Activated CD8-positive, alpha-beta T cell treated with anti-CD3 and anti-CD28 coated beads for 36 hours (primary cell): ENCODE data around the gene ANKRD22. TPM values are rescaled to one million over a fixed set of nuclear protein-coding genes. Genes with fewer than 3 reads are reported as not detected.

Experiments
- ATAC-seq: fragments of 200-7000 bp; cut with Tn5 transposase; one replicate; pipeline ENCODE4 v1.10.0; 2021; ENCODE audit warnings: mild to moderate bottlenecking, moderate library complexity
- CTCF ChIA-PET: fragments of 350-600 bp; sonication (Branson Sonifier 250); formaldehyde crosslinking; loops from one replicate; lab custom pipeline; 2021; ENCODE audit warnings: antibody characterized with exemption; lab: Charles Lee
- POLR2A ChIA-PET: fragments of 350-600 bp; sonication (Branson Sonifier 250); formaldehyde crosslinking; loops from one replicate; lab custom pipeline; 2021; ENCODE audit warnings: antibody characterized with exemption; lab: Charles Lee
- DNase-seq: peaks from one replicate; pipeline ENCODE4 v3.0.0-alpha.2; 2020
- H3K27ac Mint-ChIP-seq: one replicate; pipeline ENCODE4 v1.8.0; 2021; ENCODE audit warnings: mild to moderate bottlenecking, mixed read lengths
- H3K27me3 Mint-ChIP-seq: one replicate; pipeline ENCODE4 v1.8.0; 2021; ENCODE audit warnings: mixed read lengths
- H3K36me3 Mint-ChIP-seq: one replicate; pipeline ENCODE4 v1.8.0; 2021; ENCODE audit warnings: low read depth, mixed read lengths
- H3K4me1 Mint-ChIP-seq: one replicate; pipeline ENCODE4 v1.8.0; 2021; ENCODE audit warnings: low read depth, mixed read lengths
- H3K4me3 Mint-ChIP-seq: one replicate; pipeline ENCODE4 v1.8.0; 2021; ENCODE audit warnings: mild to moderate bottlenecking, moderate library complexity, mixed read lengths
- H3K9me3 Mint-ChIP-seq: one replicate; pipeline ENCODE4 v1.8.0; 2021; ENCODE audit warnings: mixed read lengths
- intact Hi-C: fragments of 100-400 bp; cut with micrococcal nuclease; formaldehyde crosslinking; loops from one replicate; pipeline ENCODE4 v1.10.0; 2022
- total RNA-seq, 2 experiments: library from RNA; stranded (reverse); gene quantifications; one replicate each; pipeline ENCODE4 v1.2.3, GENCODE V29; 2021
- TF ChIP-seq, protein P1 (sequence below): fragments of 200-600 bp; IDR thresholded peaks from one replicate; pipeline ENCODE4 v1.8.0; 2022; ENCODE audit warnings: antibody characterized with exemption, mild to moderate bottlenecking

ANKRD22 gene
- total RNA-seq, 2 experiments from 2014 or later, result not detected

DNA sequence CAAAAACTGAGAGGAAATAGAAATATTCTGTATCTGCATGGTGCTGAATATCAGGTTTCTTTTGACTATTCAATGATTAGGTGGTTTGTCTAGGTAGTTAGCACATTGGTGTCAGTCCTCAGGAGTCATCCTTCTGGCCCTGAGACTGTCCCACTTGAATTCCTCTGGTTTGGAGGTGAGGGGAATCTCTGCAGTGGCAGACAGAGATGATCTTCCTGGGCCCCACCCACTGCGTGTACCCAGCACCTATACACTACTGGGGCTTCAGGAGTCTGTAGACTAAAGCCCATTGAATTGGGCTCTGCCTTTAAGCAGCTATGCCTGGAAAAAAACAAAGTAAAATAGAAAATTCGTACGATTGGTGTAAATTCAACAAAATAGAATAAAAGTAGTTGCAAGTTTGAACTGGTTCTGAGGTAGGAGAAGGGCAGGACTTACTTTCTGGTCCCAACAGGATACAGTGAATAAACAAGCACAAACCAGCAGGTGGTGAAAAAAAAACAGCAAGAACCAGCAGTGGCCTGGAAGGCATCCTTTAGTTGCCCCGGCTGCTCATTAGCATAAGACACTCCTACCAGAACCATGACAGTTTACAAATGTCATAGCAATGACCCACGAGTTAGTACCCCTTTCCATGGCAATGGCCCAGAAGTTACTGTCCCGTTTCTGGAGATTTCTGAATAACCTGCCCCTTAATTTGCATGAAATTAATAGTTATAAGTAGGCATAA is 47.4 kb downstream of the ANKRD22 start:
- Mint-ChIP-seq H3K4me1 (peaks cover 13% of the 10 kb centered on the region), H3K36me3 (no peaks in the 10 kb centered on the region), H3K9me3 (no peaks in the 10 kb centered on the region), H3K27ac (no peak overlapping the region), H3K4me3 (no peak overlapping the region), H3K27me3 (peaks cover 3% of the 10 kb centered on the region)
- no peak for ATAC-seq
- TF ChIP-seq, protein P1, sequence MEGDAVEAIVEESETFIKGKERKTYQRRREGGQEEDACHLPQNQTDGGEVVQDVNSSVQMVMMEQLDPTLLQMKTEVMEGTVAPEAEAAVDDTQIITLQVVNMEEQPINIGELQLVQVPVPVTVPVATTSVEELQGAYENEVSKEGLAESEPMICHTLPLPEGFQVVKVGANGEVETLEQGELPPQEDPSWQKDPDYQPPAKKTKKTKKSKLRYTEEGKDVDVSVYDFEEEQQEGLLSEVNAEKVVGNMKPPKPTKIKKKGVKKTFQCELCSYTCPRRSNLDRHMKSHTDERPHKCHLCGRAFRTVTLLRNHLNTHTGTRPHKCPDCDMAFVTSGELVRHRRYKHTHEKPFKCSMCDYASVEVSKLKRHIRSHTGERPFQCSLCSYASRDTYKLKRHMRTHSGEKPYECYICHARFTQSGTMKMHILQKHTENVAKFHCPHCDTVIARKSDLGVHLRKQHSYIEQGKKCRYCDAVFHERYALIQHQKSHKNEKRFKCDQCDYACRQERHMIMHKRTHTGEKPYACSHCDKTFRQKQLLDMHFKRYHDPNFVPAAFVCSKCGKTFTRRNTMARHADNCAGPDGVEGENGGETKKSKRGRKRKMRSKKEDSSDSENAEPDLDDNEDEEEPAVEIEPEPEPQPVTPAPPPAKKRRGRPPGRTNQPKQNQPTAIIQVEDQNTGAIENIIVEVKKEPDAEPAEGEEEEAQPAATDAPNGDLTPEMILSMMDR, result no peak
- DNase-seq, result no peak
- intact Hi-C loops, result loop anchor here (5.0 kb wide), 1 partner anchor 422 kb away; no protein-coding TSS in a partner anchor
- ChIA-PET POLR2A (interaction anchor here (0.7 kb wide), 1 partner anchor 12 kb away, joined by 3 read pairs; no protein-coding TSS in a partner anchor), CTCF (interaction anchor here (1.2 to 1.8 kb wide), 2 partner anchors 76 to 238 kb away, joined by 3 to 5 read pairs; no protein-coding TSS in a partner anchor)

DNA sequence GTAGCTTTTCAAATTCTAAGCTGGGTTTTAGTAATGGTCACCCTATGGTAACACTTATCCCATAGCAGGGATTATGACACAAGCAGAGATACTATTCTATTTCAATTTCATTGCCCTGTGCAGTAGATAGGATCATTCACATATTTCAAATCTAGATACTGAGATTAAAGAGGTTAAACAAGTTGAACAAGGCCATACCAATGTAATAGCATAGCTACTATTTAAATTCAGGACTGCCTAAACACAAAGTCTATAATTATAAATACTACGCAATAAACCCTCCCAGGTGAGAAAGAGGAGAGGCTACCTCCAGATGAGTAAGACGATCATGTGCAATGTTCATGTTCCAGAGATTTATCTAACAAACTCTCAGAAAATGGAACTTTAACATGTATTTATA is 48.0 kb downstream of the ANKRD22 start:
- CTCF ChIA-PET, result interaction anchor here (1.8 kb wide), 1 partner anchor 75 kb away, joined by 5 read pairs; no protein-coding TSS in a partner anchor
- no peak for ATAC-seq

DNA sequence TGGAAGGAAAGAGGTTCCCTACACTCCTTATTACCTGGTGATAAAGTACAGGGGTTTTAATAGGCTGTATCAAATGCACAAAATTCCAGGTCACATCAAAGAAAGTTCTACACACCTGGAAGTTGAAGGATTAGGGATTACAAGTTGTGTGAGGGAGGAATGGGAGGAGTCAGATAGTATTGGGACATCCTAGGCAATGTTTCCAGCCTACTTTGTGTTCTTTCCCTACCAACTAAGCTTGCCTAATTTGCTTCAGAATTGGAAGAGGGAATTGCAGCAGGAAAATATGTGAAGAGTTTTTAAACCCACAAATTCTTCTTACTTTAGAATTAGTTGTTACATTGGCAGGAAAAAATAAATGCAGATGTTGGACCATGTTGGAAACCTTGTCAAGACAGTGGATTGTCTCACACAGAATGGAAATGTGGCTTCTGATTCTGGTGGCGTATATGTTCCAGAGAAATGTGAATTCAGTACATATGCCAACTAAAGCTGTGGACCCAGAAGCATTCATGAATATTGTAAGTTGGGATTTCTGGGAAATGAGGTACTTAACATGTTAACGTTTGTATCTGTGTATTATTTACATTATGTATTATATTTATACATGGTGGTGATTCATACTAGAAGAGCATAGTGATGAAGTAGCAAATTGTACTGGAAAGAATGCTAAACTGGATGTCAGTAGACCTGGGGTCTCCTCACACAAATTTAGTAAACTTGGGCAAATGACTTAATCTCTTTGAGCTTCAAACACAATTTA is 48.9 kb downstream of the ANKRD22 start, which contains the start of gene LIPM:
Gene LIPM, plus strand, starts transcription at position 208 of the 763 bp plus-strand sequence. Its CDS starts 167 bp downstream, at position 375.
- CTCF ChIA-PET, result interaction anchor here (1.8 kb wide), 1 partner anchor 74 kb away, joined by 5 read pairs; no protein-coding TSS in a partner anchor

More for the DNA sequence above, 48.0 kb downstream of the ANKRD22 start:
- H3K4me3 Mint-ChIP-seq, result no peak overlapping the region
- intact Hi-C loops, result loop anchor here (5.0 kb wide), 1 partner anchor 421 kb away; no protein-coding TSS in a partner anchor
- H3K9me3 Mint-ChIP-seq, result no peaks in the 10 kb centered on the region
- peaks cover 3% of the 10 kb centered on the region for H3K27me3 Mint-ChIP-seq
- no peak for DNase-seq
- peaks cover 13% of the 10 kb centered on the region for H3K4me1 Mint-ChIP-seq
- H3K36me3 Mint-ChIP-seq, result no peaks in the 10 kb centered on the region
- POLR2A ChIA-PET, result no interaction called here
- TF ChIP-seq, protein P1, result no peak
- H3K27ac Mint-ChIP-seq, result no peak overlapping the region

DNA sequence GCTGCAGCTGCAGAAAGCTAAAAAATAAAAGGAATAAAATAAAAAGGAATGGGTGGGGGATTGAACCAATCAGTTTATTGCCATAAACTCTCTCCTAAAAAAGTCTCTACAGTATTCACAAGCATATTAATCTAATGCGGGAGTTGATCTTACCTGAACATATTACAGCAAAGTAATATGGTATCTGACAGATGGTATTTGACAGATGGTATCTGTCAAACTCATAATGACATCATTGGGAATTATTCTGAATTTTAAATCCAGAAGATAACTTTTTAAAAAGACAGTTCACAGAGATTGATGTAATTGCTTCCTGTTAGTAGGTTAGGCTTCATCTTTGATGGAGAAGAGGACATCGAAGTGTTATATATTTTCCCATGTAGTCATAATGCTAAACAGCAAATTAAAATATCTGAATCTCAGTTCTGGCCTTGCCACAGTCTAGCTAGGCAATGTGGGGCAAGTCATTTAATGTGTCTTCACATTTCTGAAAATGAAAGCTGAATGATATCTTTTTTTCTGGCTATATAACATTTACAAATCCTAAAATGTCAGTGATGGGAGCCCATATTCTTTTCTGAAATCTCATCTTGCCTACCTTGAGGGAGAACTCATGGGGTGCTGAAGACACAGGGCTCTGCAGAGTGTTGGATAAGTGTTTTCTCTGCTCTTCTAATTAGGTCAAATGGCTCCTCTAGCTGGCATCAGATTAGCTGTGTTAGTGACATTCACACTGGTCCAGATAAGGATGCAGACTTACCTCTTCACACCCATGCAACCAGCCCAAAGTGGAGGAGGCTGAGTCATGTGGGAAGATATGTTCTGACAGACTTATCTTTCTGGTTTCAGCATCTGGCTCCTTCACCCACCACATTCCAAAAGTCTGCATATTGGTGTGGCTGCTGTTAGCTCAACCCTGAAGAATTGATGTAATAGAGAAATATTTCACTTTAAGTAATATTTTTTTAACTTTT is 51.2 kb downstream of the ANKRD22 start:
- Mint-ChIP-seq H3K27ac (peak overlapping the region; percentile 24), H3K36me3 (no peaks in the 10 kb centered on the region), H3K27me3 (peaks cover 9% of the 10 kb centered on the region), H3K4me1 (peaks cover 13% of the 10 kb centered on the region), H3K4me3 (no peak overlapping the region), H3K9me3 (no peaks in the 10 kb centered on the region)
- POLR2A ChIA-PET, result interaction anchor here (0.6 to 0.7 kb wide), 2 partner anchors 23 to 34 kb away, joined by 3 to 4 read pairs; no protein-coding TSS in a partner anchor
- DNase-seq, result peak; percentile 61
- ATAC-seq, result peak; percentile 90
- intact Hi-C loops, result loop anchor here (5.0 kb wide), 1 partner anchor 418 kb away; no protein-coding TSS in a partner anchor
- CTCF ChIA-PET, result interaction anchor here (1.0 to 1.8 kb wide), 3 partner anchors 31 to 135 kb away, joined by 3 to 4 read pairs (median 3); no protein-coding TSS in a partner anchor
- TF ChIP-seq, protein P1, result no peak

More for the DNA sequence above, 48.9 kb downstream of the ANKRD22 start, which contains the start of gene LIPM:
- peaks cover 6% of the 10 kb centered on the region for H3K27me3 Mint-ChIP-seq
- TF ChIP-seq, protein P1, result no peak
- intact Hi-C loops, result loop anchor here (5.0 kb wide), 1 partner anchor 420 kb away; no protein-coding TSS in a partner anchor
- no peak within 1 kb of the TSS for H3K4me3 Mint-ChIP-seq
- H3K9me3 Mint-ChIP-seq, result no peaks in the 10 kb centered on the region
- ATAC-seq, result no peak
- H3K36me3 Mint-ChIP-seq, result no peaks in the 10 kb centered on the region
- POLR2A ChIA-PET, result no interaction called here
- H3K4me1 Mint-ChIP-seq, result peaks cover 13% of the 10 kb centered on the region
- H3K27ac Mint-ChIP-seq, result no peak within 1 kb of the TSS
- no peak for DNase-seq
